ENCODE results near the gene EME1. TPM values are rescaled to one million over a fixed set of nuclear protein-coding genes. Genes with fewer than 3 reads are reported as not detected.

EME1 gene
- polyA plus RNA-seq, 2 of the 4 experiments (the other 2 are of a cell fraction): 24.3 to 29.9 TPM

GRCh38 chr17:50424246-50424995 lies 51.4 kb downstream of the EME1 start (continued):
- TF ChIP-seq REST (IDR thresholded peaks at IDR 0.05): no peak

- ATAC-seq (no peak), FAIRE-seq (no peak), DNase-seq (ENCODE audit: low read depth in 1 of 2, low spot score in 1 of 2) (no peak)
- Histone ChIP-seq H3K4me2 (peak overlapping the region; percentile 92), H3K27ac (peak overlapping the region; percentile 77 to 90), H3K9me3 (no peaks in the 10 kb centered on the region), H3K4me1 (peaks cover 27% of the 10 kb centered on the region), H3K4me3 (peak overlapping the region; percentile 72)
- WGBS (ENCODE audit: missing lambda C conversion rate): 96% methylated on average over 8 of the region's 8 CpGs
- CTCF ChIA-PET: interaction anchor here (0.7 to 8.4 kb wide), 5 partner anchors 18 to 58 kb away, joined by 3 to 55 read pairs (median 5); partner anchors contain the start of gene LRRC59
- TF ChIP-seq ZFP36 (IDR thresholded peaks at IDR 0.05; ENCODE audit: borderline replicate concordance, partially characterized antibody) (no peak), HDAC2 (IDR thresholded peaks at IDR 0.05) (no peak), TP53 (CRISPR knock-in tag; IDR thresholded peaks at IDR 0.05) (no peak), USF2 (IDR thresholded peaks at IDR 0.05) (no peak), REST (IDR thresholded peaks at IDR 0.05) (no peak)
- POLR2A ChIA-PET: interaction anchor here (0.6 to 0.7 kb wide), 2 partner anchors 11 to 36 kb away, joined by 3 to 4 read pairs; no protein-coding TSS in a partner anchor
Observed at GRCh38 chr17:50424996-50425681, 52.1 kb downstream of the EME1 start.

GRCh38 chr17:50425682-50426471 lies 52.8 kb downstream of the EME1 start, which contains the start of gene ACSF2:
Gene ACSF2 (plus strand): TSS chr17:50426218. CDS start chr17:50426262, 44 bp downstream.
- WGBS (ENCODE audit: missing lambda C conversion rate): 51% methylated on average over 19 of the region's 70 CpGs
- Histone ChIP-seq H3K4me3 (peak within 1 kb of the TSS; percentile 72), H3K9me3 (no peaks in the 10 kb centered on the region), H3K4me2 (peak within 1 kb of the TSS; percentile 92), H3K4me1 (peaks cover 27% of the 10 kb centered on the region), H3K27ac (peak within 1 kb of the TSS; percentile 77 to 90)
- no peak for TF ChIP-seq FOXS1 (CRISPR knock-in tag; IDR thresholded peaks at IDR 0.05)
- peak; percentile 52; the same call in 1 of the 2 replicates for TF ChIP-seq USF2 (IDR thresholded peaks at IDR 0.05)
- no peak for TF ChIP-seq NFE2L2 (conservative IDR thresholded peaks at IDR 0.05; ENCODE audit: low read length)
- no peak for TF ChIP-seq EHF (CRISPR knock-in tag; IDR thresholded peaks at IDR 0.05)
- TF ChIP-seq SREBF2 (IDR thresholded peaks at IDR 0.05): no peak
- TF ChIP-seq E2F6 (IDR thresholded peaks at IDR 0.05; ENCODE audit: borderline replicate concordance, low read depth): peak; percentile 49; the same call in 1 of the 2 replicates
- peak; percentile 16; the same call in 1 of the 2 replicates for TF ChIP-seq MAX (IDR thresholded peaks at IDR 0.05)
- no peak for TF ChIP-seq ZFP36 (IDR thresholded peaks at IDR 0.05; ENCODE audit: borderline replicate concordance, partially characterized antibody)
- no peak for TF ChIP-seq KDM1A (IDR thresholded peaks at IDR 0.05; ENCODE audit: low read depth)
- no peak for TF ChIP-seq BHLHE40 (IDR thresholded peaks at IDR 0.05; ENCODE audit: low read depth, low read length)
- no peak for TF ChIP-seq ZSCAN20 (CRISPR knock-in tag; IDR thresholded peaks at IDR 0.05)
- peak; percentile 35 to 50; a peak in 1 of 5 replicates for TF ChIP-seq JUN (IDR thresholded peaks at IDR 0.05)
- FAIRE-seq: no peak
- ATAC-seq: peak; percentile 84 to 90
- ChIA-PET POLR2A (interaction anchor here (0.6 to 1.3 kb wide), 4 partner anchors 11 to 36 kb away, joined by 3 to 5 read pairs (median 4); partner anchors contain the start of gene LRRC59), CTCF (interaction anchor here (0.8 to 8.4 kb wide), 8 partner anchors 17 to 57 kb away, joined by 3 to 55 read pairs (median 4); partner anchors contain the start of gene LRRC59)
- DNase-seq (ENCODE audit: low read depth in 1 of 2, low spot score in 1 of 2): peak; percentile 50 to 87

All from A549 (cell line).